GM18909 (cell line): Measurements from ENCODE around the gene SV2C.

Experiments
- ATAC-seq: cut with Tn5 transposase; IDR thresholded peaks from one replicate; pipeline ENCODE4 v1.9.1; 2021; ENCODE audit warnings: mild to moderate bottlenecking; ENCODE audit not compliant: unreplicated experiment, poor library complexity

Gene SV2C

DNA sequence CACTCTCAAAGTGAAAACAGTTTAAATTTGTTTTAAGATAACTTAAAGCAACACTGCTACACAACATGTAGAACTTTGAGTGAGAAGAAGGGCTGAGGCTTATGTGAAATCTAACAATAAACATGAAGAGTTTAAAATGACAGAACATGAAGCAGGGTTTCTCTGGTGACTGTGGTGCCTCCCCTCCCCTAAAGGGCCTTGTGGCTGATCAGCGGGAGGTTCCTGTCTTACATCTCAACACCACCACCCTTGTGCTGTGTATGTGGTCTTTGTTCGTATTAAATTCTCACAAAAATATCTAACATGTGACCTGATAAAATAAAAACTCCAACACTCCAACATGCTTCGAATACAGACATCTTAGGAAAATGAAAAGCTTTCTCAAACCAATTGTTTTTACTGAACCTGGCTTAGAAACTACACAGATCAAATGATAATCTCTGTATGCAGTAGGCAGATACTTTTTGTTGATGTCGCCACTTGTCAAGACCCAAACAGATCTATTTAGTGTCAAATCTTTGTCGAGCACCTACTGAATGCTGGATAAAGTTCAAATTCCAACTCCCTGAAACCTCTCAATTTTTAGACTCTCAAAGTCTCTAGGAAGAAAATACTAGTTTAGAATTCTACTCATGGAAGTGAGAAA is 310.0 kb downstream of the SV2C start:
- ATAC-seq = no peak

DNA sequence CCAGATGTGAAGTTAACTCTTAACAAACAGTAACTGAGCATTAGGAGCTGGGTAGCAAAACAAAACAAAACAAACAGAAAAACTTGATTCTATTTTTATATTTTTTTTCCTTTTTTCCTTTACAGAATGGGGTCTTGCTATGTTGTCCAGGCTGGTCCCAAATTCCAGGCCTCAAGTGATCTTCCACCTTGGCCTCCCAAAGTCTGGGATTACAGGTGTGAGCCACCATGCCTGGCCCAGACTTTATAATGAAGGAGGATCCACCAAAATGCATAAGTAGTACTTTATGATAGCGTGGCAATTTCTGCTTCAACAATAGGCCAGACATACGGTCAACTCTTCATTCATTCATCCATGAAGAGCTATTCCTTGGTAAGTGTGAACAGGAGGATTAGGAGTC is 314.0 kb downstream of the SV2C start:
- ATAC-seq = no peak

DNA sequence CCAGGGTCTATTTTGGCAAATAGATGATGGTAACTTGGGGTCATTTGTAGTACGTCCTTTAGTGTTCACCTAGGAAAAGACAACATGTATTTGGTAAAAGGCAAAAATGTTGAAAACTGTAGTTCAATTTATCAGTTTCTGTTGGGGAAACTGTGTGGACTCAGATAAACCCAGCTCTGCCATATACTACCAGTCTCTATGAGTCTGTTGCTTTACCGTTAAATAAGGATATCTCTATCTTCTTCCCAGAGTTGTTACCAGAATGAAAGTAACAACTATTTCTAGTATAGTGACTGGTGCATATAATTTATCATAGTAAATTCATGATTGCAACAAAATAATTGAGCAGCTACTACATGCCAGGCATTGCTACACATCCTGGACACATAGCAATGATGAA is 316.1 kb downstream of the SV2C start:
- ATAC-seq = no peak

DNA sequence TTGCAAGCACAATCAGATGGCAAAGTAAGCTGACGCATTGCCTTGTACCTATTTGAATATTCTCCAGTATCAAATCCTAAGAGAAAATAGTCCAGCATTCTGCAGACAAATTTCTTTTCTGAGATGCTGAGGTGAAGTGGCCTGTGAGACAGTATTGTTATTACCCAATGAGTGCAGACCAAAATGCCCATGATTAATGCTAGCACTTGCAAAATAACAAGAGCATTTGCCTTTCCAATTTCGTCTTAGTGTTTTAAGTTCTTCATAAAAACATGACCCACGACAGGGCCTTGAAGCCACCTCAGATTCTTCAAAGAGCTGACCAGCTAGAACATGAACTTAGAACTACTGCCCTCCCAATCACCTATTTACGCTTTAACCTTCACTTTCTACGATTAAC is 317.3 kb downstream of the SV2C start:
- ATAC-seq = no peak

DNA sequence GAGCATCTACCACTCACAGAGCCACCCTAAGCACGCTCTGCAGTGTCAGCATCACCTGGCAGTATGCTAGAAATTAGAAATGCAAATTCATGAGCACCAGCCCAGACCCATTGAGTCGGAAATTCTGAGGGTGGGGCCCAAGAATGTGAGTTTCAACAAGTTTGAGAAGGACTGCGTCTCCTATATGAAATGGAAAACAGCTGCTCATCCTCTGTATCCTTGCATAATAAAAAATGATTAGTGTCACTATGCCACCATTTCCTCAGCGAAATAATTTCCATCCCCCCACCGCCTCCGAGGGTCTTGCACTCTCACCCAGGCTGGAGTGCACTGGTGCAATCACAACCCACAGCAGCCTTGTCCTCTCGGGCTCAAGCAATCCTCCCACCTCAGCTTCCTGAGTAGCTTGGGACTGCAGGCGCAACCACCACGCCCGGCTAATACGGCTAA is 318.6 kb downstream of the SV2C start:
- peak; percentile 26 for ATAC-seq

DNA sequence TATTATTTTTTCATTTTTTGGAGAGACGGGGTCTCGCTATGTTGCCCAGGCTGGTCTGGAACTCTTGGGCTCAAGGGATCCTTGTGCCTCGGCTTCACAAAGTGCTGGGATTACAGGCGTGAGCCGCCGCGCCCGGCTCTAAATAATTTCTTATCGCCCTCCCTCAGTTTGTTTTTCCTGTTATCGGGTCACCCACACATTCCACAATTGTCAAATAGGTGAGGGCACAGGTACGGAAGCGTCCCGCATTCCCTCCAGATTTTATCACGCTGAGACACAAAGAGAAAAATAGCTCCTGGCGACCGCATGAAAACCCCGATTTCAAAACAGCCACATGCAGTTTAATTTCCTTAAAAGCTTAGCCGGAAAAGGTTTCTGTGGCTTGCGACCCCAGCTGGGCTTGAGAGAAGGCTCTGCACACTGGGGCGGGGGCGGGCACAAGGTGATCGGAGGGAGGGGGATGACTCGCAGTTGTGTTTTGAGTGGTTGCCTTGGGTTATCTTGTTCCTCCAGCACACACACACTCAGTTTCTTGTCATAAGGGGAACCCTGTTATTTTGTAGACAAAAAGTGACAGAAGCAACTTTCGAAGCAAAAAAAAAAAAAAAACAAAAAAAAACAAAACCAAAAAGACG is 319.2 kb downstream of the SV2C start:
- peak; percentile 40 for ATAC-seq

DNA sequence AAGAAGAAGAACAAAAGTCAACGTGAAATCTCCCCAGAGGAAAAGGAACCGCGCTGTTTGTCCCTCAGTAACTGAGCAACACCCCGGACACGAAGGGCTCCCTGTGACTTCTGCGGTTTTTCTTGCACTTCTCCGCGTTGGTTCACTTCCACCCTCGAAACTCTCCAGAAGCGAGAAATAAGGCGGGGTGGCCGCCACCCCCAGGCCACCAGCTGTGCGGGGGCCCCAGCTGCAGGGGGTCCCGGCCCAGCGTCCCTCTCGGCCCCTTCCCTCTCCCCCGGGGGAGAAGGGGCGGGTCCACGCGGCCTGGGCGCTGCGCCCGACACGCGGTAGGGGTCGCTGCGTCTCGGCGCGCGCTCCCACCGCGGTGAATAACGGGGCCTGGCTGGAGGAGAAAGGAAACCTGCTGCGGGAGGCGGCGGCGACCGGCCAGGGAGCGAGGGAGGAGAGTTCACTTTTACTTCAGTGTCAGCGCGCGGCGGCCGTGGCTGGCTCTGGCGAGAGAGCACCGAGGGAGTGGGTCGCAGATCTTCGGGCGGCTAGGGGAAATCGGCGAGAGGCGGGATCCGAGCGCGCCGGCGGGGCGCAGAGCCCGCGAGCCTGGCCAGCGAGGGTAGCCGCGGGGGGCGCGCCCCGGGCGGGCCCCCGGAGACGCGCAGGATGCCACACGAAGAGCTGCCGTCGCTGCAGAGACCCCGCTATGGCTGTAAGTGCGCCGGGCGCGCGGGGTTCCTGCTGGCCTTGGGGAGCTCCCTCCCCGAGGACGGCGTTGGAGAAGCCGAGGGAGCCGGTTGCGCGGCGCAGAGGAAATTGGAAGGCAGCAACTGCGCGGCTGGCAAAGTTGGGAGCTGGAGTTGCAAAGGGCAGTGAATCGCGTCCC is 319.9 kb downstream of the SV2C start, which contains the start of gene IQGAP2:
TSS of gene IQGAP2 (plus strand) at position 400 of the 880 bp plus-strand sequence. CDS start at position 661, 261 bp downstream.
- peak; percentile 61 for ATAC-seq
